Mesodermal cell (in vitro differentiated cells): ENCODE measurements around the gene ZBTB16.

Experiments used
- H3K27ac ChIP-seq: 2 replicates; pipeline ENCODE4 v1.7.0; 2013; ENCODE audit warnings: mild to moderate bottlenecking, low read depth, low read length, moderate library complexity; ENCODE audit not compliant: severe bottlenecking
- H3K36me3 ChIP-seq: 2 replicates; pipeline ENCODE4 v1.7.1; 2013; ENCODE audit warnings: mild to moderate bottlenecking, low read length, moderate library complexity; ENCODE audit not compliant: control insufficient read depth, insufficient read depth
- H3K4me1 ChIP-seq: one replicate; pipeline ENCODE4 v1.7.1; 2013; ENCODE audit warnings: mild to moderate bottlenecking, low read length; ENCODE audit not compliant: insufficient read depth, control insufficient read depth, poor library complexity, severe bottlenecking
- H3K4me3 ChIP-seq: 2 replicates; pipeline ENCODE4 v1.7.0; 2013; ENCODE audit warnings: low read length, control low read depth, mild to moderate bottlenecking; ENCODE audit not compliant: insufficient read depth, poor library complexity, severe bottlenecking; ENCODE audit errors: extremely low read depth
- H3K9me3 ChIP-seq: 2 replicates; pipeline ENCODE4 v1.7.1; 2013; ENCODE audit warnings: mild to moderate bottlenecking, low read length, moderate library complexity; ENCODE audit not compliant: control insufficient read depth
- WGBS, 2 experiments: methylation state at CpG; one replicate each; pipeline ENCODE4 v1.1.5; 2013; ENCODE audit warnings: missing lambda C conversion rate in 2 of 2; ENCODE audit not compliant: insufficient coverage in 2 of 2; 5-methylcytosine and 5-hydroxymethylcytosine counted together

Gene ZBTB16

GRCh38 chr11:114176321-114176720, 116.8 kb downstream of the ZBTB16 start:
- H3K4me1 ChIP-seq = peaks cover 16% of the 10 kb centered on the region
- H3K9me3 ChIP-seq = no peaks in the 10 kb centered on the region
- WGBS, 2 experiments = 93% methylated on average over 7 to 8 of the region's 8 CpGs
- H3K4me3 ChIP-seq = no peak overlapping the region
- H3K36me3 ChIP-seq = no peaks in the 10 kb centered on the region
- no peak overlapping the region for H3K27ac ChIP-seq

GRCh38 chr11:114178656-114179055, 119.1 kb downstream of the ZBTB16 start:
- Histone ChIP-seq H3K4me3 (no peak overlapping the region), H3K9me3 (no peaks in the 10 kb centered on the region), H3K36me3 (no peaks in the 10 kb centered on the region), H3K27ac (no peak overlapping the region), H3K4me1 (peaks cover 13% of the 10 kb centered on the region)
- WGBS, 2 experiments = 100% methylated on average over 1 of the region's 1 CpG; no CpG with 5 or more reads in 1 of the 2 experiments

GRCh38 chr11:114179234-114179941, 119.9 kb downstream of the ZBTB16 start:
- no peak overlapping the region for H3K27ac ChIP-seq
- peaks cover 13% of the 10 kb centered on the region for H3K4me1 ChIP-seq
- H3K4me3 ChIP-seq = no peak overlapping the region
- no peaks in the 10 kb centered on the region for H3K9me3 ChIP-seq
- WGBS, 2 experiments = 73 to 88% methylated on average over 3 to 4 of the region's 5 CpGs
- H3K36me3 ChIP-seq = no peaks in the 10 kb centered on the region

GRCh38 chr11:114180301-114181055, 121.0 kb downstream of the ZBTB16 start:
- 87 to 89% methylated on average over 3 to 4 of the region's 7 CpGs for WGBS, 2 experiments
- no peak overlapping the region for H3K27ac ChIP-seq

GRCh38 chr11:114181195-114181594, 121.7 kb downstream of the ZBTB16 start:
- no peaks in the 10 kb centered on the region for H3K9me3 ChIP-seq
- H3K4me3 ChIP-seq = no peak overlapping the region
- H3K27ac ChIP-seq = no peak overlapping the region
- WGBS, 2 experiments = 81 to 83% methylated on average over 2 of the region's 3 CpGs
- no peaks in the 10 kb centered on the region for H3K36me3 ChIP-seq
- peaks cover 13% of the 10 kb centered on the region for H3K4me1 ChIP-seq

More at GRCh38 chr11:114180301-114181055, 121.0 kb downstream of the ZBTB16 start:
- Histone ChIP-seq H3K9me3 (no peaks in the 10 kb centered on the region), H3K36me3 (no peaks in the 10 kb centered on the region), H3K4me1 (peaks cover 13% of the 10 kb centered on the region), H3K4me3 (no peak overlapping the region)

- no peaks in the 10 kb centered on the region for H3K9me3 ChIP-seq
- peaks cover 13% of the 10 kb centered on the region for H3K4me1 ChIP-seq
- H3K27ac ChIP-seq = no peak overlapping the region
- H3K36me3 ChIP-seq = no peaks in the 10 kb centered on the region
- H3K4me3 ChIP-seq = no peak overlapping the region
- 84 to 88% methylated on average over 7 of the region's 8 CpGs for WGBS, 2 experiments
Observed at GRCh38 chr11:114181752-114182151, 122.2 kb downstream of the ZBTB16 start.

- Histone ChIP-seq H3K4me3 (no peak overlapping the region), H3K36me3 (no peaks in the 10 kb centered on the region), H3K27ac (no peak overlapping the region), H3K4me1 (peaks cover 13% of the 10 kb centered on the region), H3K9me3 (no peaks in the 10 kb centered on the region)
- WGBS, 2 experiments = 92 to 95% methylated on average over 7 to 9 of the region's 11 CpGs
Observed at GRCh38 chr11:114182471-114183043, 123.0 kb downstream of the ZBTB16 start.

DNA sequence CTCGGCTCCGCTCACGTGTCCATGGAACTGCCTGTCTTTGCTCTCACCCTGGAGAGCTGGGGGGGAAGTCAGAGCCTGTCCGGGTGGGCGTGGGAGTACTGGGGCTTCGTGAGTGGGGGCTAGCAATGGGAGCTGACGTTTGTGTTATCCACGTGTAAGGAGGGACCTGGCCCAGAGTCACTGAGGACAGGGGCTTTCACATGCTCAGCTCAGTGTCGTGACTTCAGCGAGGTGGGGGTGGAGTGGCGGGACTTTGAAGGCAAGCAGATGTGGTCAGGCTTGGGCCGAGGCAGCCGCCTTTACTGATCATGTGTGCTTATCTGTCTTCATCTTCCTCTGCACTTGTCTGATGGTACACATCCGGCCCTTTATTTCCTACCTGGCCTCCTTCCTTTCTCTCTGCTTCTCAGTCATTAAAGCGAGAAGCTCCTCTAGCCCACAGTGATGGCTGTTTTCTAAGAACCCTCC, 123.6 kb downstream of the ZBTB16 start:
- H3K4me1 ChIP-seq = peaks cover 13% of the 10 kb centered on the region

DNA sequence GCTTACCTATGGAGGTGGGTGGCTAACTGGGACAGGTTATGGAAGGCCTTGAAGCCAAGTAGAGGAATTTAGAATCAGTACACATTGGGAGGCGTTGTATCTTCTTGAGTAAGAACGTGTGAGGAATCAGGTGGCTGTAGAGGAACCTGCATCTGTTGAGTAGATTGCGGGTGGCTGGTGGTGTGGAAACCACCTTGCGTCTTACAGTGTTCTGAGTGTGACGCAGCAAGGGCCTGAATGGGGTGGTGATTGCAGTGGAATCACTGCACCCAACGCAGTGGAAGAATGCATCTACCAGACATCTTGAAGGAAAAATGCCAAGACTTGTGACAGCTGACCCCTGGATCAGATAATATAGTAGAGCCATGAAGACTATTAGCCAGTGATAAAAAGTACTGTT, 125.9 kb downstream of the ZBTB16 start:
- Histone ChIP-seq H3K27ac (no peak overlapping the region), H3K9me3 (no peaks in the 10 kb centered on the region), H3K4me3 (no peak overlapping the region), H3K4me1 (no peaks in the 10 kb centered on the region), H3K36me3 (no peaks in the 10 kb centered on the region)
- WGBS, 2 experiments = 93% methylated on average over 5 to 6 of the region's 6 CpGs

More for the DNA sequence above, 123.6 kb downstream of the ZBTB16 start:
- 75 to 85% methylated on average over 11 to 15 of the region's 15 CpGs for WGBS, 2 experiments
- H3K4me3 ChIP-seq = no peak overlapping the region
- no peaks in the 10 kb centered on the region for H3K9me3 ChIP-seq
- no peaks in the 10 kb centered on the region for H3K36me3 ChIP-seq
- no peak overlapping the region for H3K27ac ChIP-seq

GRCh38 chr11:114187173-114187572, 127.7 kb downstream of the ZBTB16 start:
- H3K9me3 ChIP-seq = no peaks in the 10 kb centered on the region
- H3K4me3 ChIP-seq = no peak overlapping the region
- no peak overlapping the region for H3K27ac ChIP-seq
- 94 to 95% methylated on average over 6 of the region's 7 CpGs for WGBS, 2 experiments
- no peaks in the 10 kb centered on the region for H3K4me1 ChIP-seq
- H3K36me3 ChIP-seq = no peaks in the 10 kb centered on the region
